Measurements from ENCODE around the gene CEP295NL.
"Not testable (repeated sequence)": the region's sequence is repeated elsewhere in the genome, so short reads cannot be mapped to it uniquely, and the experiment has no call there.

CEP295NL gene

GRCh38 chr17:78901806-78902205, 1.2 kb downstream of the CEP295NL start:
- DNase-seq = no peak

DNA sequence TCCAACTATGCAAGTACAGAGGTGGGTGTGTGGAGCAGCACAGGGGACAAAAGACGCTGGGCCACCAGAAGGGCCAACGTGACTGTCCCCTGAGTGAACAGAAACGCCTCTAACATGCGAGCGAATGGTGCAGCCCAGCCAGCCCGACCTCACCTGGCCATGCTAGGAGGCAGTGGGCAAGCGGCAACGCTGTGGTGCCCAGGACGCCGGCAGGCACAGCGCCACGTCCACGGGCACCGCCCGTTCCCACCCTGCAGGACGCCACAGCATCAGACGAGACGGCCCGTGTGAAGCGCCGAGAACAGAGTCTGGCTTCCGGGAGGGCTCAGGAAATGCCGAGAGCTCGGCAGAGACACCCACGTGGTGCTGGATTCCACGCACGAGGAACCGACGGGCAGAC, 2.2 kb downstream of the CEP295NL start:
- DNase-seq = no peak

- DNase-seq = no peak
Measured at GRCh38 chr17:78899361-78900260, 3.4 kb downstream of the CEP295NL start.

- no peak for DNase-seq
Measured at GRCh38 chr17:78898947-78899346, 4.1 kb downstream of the CEP295NL start.

DNA sequence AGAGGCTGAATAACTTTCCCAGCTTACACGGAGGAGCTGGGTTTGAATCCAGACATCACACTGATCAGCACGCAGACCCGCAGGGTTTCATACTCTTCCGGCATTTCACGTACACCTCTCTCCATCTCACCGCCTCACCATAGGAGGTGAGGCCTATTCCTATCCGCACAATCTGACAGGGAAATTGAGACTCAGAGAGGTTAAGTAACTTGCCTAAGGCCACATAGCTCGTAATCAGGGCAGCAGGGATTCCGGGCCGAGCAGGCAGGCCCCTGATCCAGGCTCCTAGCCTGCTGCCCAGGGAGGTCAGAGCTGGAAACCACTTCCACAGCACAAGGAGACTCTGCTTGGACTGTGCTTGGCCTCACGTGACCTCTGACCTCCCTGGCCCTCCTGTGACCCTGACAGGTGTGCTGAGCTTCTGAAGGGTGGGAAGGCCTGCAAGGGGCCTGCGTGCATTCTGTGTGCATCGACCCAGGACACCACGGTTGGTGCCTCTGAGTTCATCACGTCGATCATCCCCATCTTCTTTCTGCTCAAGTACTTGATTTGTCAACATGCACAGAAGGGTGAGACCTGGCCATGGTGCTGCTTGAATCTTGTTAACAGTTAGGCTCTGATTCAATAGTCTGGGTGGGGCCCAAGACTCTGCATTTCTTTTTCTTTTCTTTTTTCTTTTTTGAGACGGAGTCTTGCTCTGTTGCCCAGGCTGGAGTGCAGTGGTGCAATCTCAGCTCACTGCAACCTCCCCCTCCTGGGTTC, 4.7 kb downstream of the CEP295NL start:
- no peak for DNase-seq

DNA sequence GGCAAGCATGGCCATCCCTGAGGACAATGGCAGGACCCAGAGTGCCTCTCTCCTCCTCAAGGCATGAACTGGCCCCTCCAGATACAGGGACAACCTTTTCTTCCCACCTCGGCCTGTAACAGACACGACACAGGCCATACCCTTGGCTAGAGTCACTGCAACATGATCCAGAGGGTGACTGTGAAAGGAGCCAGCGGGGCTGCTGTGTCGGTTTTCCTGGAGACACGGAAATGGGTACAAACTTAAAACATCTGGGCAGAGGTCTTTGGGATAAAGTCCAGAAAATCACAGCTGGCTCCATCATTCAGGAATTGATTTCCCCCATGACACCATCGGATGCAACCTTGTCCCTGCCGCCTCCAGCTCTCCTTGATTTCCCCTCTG, 5.3 kb downstream of the CEP295NL start:
- no peak for DNase-seq

- DNase-seq = no peak
Measured at GRCh38 chr17:78896834-78897663, 6.0 kb downstream of the CEP295NL start.

DNA sequence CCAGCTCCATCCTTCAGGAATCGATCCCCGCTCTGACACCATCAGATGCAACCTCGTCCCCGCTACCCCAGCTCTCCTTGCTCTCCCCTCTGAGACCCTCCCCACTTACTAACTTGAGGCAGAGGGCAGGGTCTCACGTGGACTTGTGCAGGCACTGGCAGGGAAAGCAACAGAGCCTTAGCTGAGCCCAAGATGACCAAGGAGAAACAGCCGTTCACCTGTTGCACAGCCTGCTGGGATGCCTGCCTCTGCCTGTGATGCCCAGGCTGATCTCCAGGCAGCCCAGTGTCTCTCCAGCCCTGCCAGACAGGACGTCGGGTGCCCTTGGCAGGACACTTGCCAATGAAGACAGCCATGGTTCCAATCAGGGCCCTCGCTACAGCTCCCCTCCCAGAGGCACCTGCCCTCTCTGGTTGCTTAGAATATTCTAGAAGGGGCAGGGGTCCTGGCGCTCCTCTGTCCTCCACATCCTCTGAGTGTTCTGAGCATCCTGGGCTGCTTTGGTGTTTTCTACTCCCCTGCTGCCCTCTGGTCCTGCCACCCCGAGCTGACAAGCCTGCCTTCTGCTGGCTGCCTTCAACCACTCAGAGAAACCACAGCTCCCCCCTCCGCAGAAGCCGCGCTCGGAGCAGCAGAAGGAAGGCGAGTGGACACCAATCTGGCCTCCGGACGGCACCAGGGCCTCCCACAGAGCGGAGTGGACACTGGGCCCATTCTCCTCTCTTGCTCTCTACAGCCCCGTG, 6.7 kb downstream of the CEP295NL start:
- DNase-seq = no peak

- no peak for DNase-seq
Measured at GRCh38 chr17:78895322-78895721, 7.7 kb downstream of the CEP295NL start.

DNA sequence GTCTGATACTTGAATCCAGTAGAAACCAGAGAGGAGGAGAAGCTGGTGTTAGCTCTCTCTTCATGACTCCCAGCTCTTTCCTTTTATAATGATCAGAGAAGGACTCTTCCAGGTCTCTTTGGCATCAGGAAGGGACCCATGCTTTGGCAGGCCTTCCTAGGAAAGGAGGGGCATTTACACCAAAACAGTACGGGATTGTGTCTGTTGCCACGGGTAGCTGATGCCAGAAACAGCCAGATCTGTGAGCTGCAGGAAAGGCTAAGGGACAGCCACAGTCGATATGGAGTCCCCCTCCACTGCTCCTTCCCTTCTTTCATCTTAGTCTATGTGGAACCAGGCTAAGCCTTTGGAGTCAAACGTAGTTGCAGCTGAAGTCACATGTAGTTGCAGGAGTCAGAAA, 9.3 kb downstream of the CEP295NL start:
- no peak for DNase-seq

DNA sequence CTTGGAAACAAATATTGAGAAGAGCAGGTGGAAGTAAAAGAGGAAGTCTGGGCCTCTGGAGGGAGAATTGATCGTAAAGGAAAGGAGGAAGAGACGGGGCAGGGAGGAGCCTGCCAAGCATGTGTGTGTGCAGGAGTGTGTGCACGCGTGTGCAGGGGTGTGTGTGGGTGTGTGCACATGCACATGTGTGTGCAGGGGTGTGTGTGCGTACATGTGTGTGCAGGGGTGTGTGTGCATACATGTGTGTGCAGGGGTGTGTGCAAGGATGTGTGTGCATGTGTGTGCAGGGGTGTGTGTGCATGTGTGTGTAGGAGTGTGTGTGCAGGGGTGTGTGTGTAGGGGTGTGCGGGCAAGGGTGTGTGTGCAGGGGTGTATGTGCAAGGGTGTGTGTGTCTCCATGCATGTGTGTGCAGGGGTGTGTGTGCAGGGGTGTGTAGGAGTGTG, 10.0 kb downstream of the CEP295NL start:
- DNase-seq = no peak

GRCh38 chr17:78892520-78892919, 10.5 kb downstream of the CEP295NL start:
- no peak for DNase-seq

DNA sequence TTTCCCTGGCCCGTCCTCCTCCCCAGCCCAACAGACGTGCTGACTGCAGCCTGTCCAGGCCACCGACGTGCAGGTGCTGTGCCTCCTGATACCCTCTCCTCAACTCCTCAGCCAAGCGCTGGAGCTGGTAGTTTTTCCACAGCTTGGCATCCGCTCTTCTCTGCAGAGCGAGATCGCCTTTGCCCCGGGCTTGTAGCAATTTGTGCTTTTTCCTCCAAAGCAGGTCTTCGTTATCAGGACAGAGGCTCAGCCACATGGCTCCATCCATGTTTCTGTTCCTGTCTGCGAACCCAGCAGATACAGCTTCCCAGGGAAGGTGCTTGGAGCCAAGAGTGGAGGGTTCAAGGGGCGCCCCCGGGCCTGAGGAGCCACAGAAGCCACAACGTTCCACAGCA, 10.9 kb downstream of the CEP295NL start:
- DNase-seq = no peak

DNA sequence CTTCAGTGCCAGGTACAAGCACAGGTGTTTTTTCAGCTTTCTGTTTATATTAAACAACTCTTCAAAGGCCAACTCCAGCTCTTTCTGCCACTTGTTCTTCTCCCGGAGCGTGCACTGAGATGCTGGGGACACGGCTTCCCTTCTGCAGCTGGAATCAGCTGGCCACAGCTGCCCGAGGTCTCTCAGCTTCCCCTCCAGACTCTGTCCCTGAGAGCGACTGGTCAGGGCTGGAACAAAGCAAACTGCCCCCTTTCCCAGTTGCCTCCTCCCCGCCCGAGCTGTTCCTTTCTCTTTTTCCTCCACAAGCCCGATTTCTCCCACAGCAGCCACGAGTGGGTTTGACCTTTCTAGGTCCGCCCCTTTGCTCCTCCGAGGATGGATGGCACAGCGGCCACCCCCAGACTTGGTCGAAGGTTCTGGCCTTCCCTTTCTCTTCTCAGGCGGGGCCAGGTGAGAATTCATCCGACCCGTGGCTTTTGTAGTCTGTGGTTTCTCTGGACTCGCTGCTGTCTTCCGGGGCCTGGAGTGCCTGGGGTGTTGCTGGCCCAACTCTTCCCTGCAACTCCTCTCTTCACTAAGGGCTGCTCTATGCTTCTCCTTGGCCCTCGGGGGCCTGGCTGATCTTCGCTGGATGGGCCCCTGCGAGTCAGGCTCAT, 11.5 kb downstream of the CEP295NL start:
- DNase-seq = no peak

- DNase-seq = peak; percentile 5
Measured at GRCh38 chr17:78890498-78890897, 12.5 kb downstream of the CEP295NL start.

GRCh38 chr17:78890096-78890495, 12.9 kb downstream of the CEP295NL start:
- DNase-seq = not testable (repeated sequence)

DNA sequence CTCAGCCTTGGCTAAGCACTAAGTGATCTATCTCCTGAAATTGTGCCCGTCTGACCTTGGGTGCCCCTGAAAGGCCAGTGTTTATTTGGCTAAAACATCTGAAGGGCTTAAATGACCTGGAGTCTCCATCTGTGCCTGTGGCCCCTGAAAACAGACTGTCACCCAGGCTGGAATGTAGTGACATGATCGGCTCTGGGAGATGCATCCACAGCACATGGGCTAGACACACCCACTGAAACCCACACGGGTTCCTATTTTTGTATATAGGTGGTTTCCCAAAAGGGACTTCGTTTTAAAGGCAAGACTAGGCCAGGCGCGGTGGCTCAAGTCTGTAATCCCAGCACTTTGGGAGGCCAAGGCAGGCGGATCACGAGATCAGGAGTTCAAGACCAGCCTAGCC, 13.5 kb downstream of the CEP295NL start:
- no peak for DNase-seq

DNA sequence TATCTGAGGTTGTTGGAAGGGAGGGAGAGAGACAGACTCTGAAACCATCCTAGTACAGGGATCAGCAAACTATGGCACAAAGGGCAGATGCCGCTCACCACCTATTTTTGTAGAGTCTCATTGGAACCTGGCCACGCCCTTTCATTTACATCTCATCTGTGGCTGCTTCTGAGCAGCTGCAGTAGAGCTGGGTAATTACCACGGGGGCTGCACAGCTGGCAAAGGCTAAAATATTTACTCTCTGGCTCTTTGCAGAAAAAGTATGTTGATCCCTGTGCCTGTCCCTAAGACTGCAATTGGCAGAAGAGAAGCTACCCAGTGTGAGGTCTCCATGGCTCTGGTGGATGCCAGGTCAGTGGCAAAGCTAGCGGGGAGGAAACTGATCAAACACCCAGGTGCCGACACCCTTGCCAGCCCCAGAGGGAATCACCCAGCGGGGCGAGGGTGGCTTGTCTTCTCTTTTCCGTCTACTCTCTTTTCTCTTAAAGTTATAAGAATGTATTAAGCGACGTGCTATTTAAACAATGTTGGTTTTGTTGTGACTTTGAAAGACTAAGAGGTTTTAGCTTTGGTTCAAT, 14.0 kb downstream of the CEP295NL start:
- no peak for DNase-seq

- no peak for DNase-seq
Measured at GRCh38 chr17:78886954-78887353, 16.0 kb downstream of the CEP295NL start.

- DNase-seq = no peak
Measured at GRCh38 chr17:78885956-78886355, 17.0 kb downstream of the CEP295NL start.

DNA sequence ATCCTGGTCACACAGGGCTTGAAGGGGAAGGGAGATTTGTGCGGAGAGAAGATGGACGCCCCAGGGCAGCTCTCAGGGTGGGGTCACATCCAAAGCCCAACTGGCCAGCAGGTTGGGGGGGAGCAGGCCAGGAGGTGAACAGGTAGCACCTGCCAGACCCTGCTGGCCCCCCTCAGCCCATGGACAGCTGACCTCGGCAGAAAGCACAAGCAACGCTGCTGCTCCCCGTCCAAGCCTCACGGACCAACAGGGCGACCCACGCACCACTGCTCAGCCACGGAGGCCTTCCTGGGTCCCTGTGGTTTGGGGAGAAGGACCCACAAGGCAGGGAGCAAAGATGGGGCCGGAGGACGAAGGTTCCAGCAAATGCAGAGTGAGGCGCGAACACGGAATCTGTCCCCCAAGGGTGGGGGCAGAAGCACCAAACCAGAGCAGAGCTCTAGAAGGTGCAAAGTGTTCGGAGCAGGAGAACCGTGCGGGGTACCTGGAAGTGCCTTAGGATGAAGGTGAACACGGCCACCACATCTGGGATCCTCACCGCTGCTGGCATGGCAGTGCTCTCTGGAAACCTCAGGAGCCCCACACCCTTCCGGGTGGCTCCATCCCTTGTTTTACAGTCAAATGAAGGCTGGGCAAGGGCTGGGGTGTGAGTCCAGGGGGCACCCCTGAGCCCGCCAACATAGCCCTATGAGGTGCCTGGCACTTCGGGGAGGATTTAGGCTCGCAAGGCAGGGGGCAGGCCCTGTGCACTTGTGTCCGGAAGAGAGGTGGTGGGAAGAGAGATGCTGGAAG, 17.9 kb downstream of the CEP295NL start:
- no peak for DNase-seq
